ENCODE results near the gene TMEM158.

The TMEM158 gene

DNA sequence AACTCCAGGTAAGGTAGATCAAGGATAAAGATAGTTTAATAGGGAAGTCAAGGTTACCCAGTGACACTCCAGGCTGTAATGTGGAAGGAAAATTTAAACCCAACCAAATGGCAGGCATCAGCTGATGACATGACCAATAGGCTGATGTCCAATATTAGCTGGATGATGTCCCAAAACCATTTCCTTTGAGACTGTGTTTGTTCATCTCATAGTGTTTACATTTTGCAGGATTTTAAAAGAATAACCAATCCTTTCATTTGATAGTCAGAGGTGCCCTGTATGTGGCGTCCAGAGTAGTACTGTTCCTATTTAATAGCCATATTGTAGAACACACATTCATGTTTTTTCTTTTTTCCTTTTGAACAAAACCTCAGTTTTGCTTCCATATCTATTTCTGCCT lies 23.3 kb upstream of the TMEM158 start:
- Histone ChIP-seq H3K27me3 (ENCODE audit: low read length) (no peaks in the 10 kb centered on the region), H3K27ac (ENCODE audit: low read depth, low read length) (no peak overlapping the region), H3K4me2 (ENCODE audit: low read depth, low read length, poor library complexity, severe bottlenecking) (no peak overlapping the region), H3K9me2 (replicated peaks; ENCODE audit: insufficient read depth, low read length) (no peaks in the 10 kb centered on the region), H3K36me3 (ENCODE audit: low read length) (no peaks in the 10 kb centered on the region), H3K4me3 (ENCODE audit: insufficient read depth, low read length, poor library complexity, severe bottlenecking) (no peak overlapping the region), H3K9me3 (ENCODE audit: insufficient read depth, low read length) (no peaks in the 10 kb centered on the region), H3K79me2 (ENCODE audit: insufficient read depth, low read length) (no peaks in the 10 kb centered on the region), H2AFZ (ENCODE audit: low read depth, low read length, severe bottlenecking) (no peak overlapping the region), H3K9ac (ENCODE audit: low read length) (no peak overlapping the region), H3F3A (ENCODE audit: insufficient read depth) (no peaks in the 10 kb centered on the region), H4K20me1 (ENCODE audit: low read depth, low read length) (no peaks in the 10 kb centered on the region)
- no peak for TF ChIP-seq EZH2phosphoT487 (conservative IDR thresholded peaks at IDR 0.05; ENCODE audit: low read length)
- TF ChIP-seq, protein P1, sequence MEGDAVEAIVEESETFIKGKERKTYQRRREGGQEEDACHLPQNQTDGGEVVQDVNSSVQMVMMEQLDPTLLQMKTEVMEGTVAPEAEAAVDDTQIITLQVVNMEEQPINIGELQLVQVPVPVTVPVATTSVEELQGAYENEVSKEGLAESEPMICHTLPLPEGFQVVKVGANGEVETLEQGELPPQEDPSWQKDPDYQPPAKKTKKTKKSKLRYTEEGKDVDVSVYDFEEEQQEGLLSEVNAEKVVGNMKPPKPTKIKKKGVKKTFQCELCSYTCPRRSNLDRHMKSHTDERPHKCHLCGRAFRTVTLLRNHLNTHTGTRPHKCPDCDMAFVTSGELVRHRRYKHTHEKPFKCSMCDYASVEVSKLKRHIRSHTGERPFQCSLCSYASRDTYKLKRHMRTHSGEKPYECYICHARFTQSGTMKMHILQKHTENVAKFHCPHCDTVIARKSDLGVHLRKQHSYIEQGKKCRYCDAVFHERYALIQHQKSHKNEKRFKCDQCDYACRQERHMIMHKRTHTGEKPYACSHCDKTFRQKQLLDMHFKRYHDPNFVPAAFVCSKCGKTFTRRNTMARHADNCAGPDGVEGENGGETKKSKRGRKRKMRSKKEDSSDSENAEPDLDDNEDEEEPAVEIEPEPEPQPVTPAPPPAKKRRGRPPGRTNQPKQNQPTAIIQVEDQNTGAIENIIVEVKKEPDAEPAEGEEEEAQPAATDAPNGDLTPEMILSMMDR (IDR thresholded peaks at IDR 0.05; ENCODE audit: insufficient read depth, low read length, poor library complexity, severe bottlenecking) = no peak

DNA sequence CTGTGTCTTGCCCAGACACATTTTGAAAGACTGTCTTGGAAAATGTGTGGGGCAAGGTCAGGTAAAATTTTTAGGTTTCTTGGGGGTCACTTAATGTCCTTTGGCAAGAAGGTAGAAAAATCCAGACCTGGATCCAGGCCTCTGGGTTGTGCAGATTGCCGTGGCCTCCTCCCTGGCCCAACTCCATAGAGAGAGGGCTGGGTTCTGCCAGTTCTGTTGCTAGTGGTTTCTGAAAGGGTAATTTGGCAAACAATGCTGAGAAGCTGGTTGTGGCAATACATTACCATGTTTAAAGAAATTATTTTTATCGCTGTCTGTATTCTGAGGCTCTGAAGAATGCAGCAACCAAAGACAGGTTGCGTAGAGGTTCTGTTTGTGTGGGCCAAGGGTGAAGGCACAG lies 20.2 kb upstream of the TMEM158 start:
- H2AFZ ChIP-seq (ENCODE audit: low read depth, low read length, severe bottlenecking) = no peak overlapping the region
- TF ChIP-seq, protein P1 (IDR thresholded peaks at IDR 0.05; ENCODE audit: insufficient read depth, low read length, poor library complexity, severe bottlenecking) = no peak
- TF ChIP-seq EZH2phosphoT487 (conservative IDR thresholded peaks at IDR 0.05; ENCODE audit: low read length) = no peak
- no peaks in the 10 kb centered on the region for H4K20me1 ChIP-seq (ENCODE audit: low read depth, low read length)

DNA sequence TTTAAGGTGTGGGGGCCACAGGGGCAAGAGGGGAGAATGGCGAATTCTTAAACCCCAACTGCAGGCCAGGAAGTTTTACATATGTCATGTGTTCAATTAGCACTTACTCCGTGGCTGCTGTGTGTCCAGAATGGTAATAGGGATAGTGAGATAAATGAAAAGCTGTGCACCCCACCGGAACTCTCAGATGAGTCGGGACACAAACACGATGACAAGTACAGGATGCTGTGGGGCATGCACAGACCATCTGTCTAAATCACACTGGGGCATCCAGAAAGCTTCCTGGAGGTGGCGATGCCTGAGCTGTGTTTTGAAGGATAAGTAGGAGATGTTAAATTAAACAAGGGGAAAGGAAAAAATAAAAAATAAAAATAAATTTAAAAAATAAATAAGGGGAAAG lies 18.3 kb upstream of the TMEM158 start:
- Histone ChIP-seq H4K20me1 (ENCODE audit: low read depth, low read length) (no peaks in the 10 kb centered on the region), H3K27me3 (ENCODE audit: low read length) (no peaks in the 10 kb centered on the region), H3K27ac (ENCODE audit: low read depth, low read length) (no peak overlapping the region), H3K79me2 (ENCODE audit: insufficient read depth, low read length) (no peaks in the 10 kb centered on the region), H3K9ac (ENCODE audit: low read length) (no peak overlapping the region), H3K36me3 (ENCODE audit: low read length) (no peaks in the 10 kb centered on the region), H3K4me2 (ENCODE audit: low read depth, low read length, poor library complexity, severe bottlenecking) (no peak overlapping the region), H2AFZ (ENCODE audit: low read depth, low read length, severe bottlenecking) (no peak overlapping the region), H3F3A (ENCODE audit: insufficient read depth) (no peaks in the 10 kb centered on the region), H3K9me3 (ENCODE audit: insufficient read depth, low read length) (no peaks in the 10 kb centered on the region), H3K4me3 (ENCODE audit: insufficient read depth, low read length, poor library complexity, severe bottlenecking) (no peak overlapping the region), H3K9me2 (replicated peaks; ENCODE audit: insufficient read depth, low read length) (no peaks in the 10 kb centered on the region)
- no peak for TF ChIP-seq EZH2phosphoT487 (conservative IDR thresholded peaks at IDR 0.05; ENCODE audit: low read length)
- TF ChIP-seq, protein P1 (IDR thresholded peaks at IDR 0.05; ENCODE audit: insufficient read depth, low read length, poor library complexity, severe bottlenecking) = no peak

More for the DNA sequence above, 20.2 kb upstream of the TMEM158 start:
- Histone ChIP-seq H3K9me2 (replicated peaks; ENCODE audit: insufficient read depth, low read length) (no peaks in the 10 kb centered on the region), H3K4me3 (ENCODE audit: insufficient read depth, low read length, poor library complexity, severe bottlenecking) (no peak overlapping the region), H3F3A (ENCODE audit: insufficient read depth) (no peaks in the 10 kb centered on the region), H3K9me3 (ENCODE audit: insufficient read depth, low read length) (no peaks in the 10 kb centered on the region), H3K4me2 (ENCODE audit: low read depth, low read length, poor library complexity, severe bottlenecking) (no peak overlapping the region), H3K27ac (ENCODE audit: low read depth, low read length) (no peak overlapping the region), H3K79me2 (ENCODE audit: insufficient read depth, low read length) (no peaks in the 10 kb centered on the region), H3K27me3 (ENCODE audit: low read length) (no peaks in the 10 kb centered on the region), H3K9ac (ENCODE audit: low read length) (no peak overlapping the region), H3K36me3 (ENCODE audit: low read length) (no peaks in the 10 kb centered on the region)

Data from SU-DHL-6 (cell line).